ENCODE data around the gene FBXL15.

The FBXL15 gene

GRCh38 chr10:102434394-102435132 lies 13.9 kb downstream of the FBXL15 start:
- Histone ChIP-seq H3K4me3 (ENCODE audit: low read depth, low read length) (peak overlapping the region; percentile 49), H3K9ac (ENCODE audit: low read length) (no peak overlapping the region), H3K36me3 (ENCODE audit: control insufficient read depth, insufficient read depth, low read length) (no peaks in the 10 kb centered on the region), H3K27ac (ENCODE audit: low read depth, low read length) (no peak overlapping the region), H3K27me3 (ENCODE audit: control insufficient read depth, insufficient read depth, low read length) (peaks cover 50% of the 10 kb centered on the region), H3K4me1 (ENCODE audit: control insufficient read depth, insufficient read depth, low read length) (peaks cover 23% of the 10 kb centered on the region), H3K9me3 (ENCODE audit: control insufficient read depth, insufficient read depth, low read depth, low read length) (no peaks in the 10 kb centered on the region)

GRCh38 chr10:102435133-102435497 lies 14.5 kb downstream of the FBXL15 start:
- Histone ChIP-seq H3K27me3 (ENCODE audit: control insufficient read depth, insufficient read depth, low read length) (peaks cover 50% of the 10 kb centered on the region), H3K27ac (ENCODE audit: low read depth, low read length) (no peak overlapping the region), H3K4me1 (ENCODE audit: control insufficient read depth, insufficient read depth, low read length) (peaks cover 23% of the 10 kb centered on the region), H3K4me3 (ENCODE audit: low read depth, low read length) (peak overlapping the region; percentile 49), H3K9me3 (ENCODE audit: control insufficient read depth, insufficient read depth, low read depth, low read length) (no peaks in the 10 kb centered on the region), H3K36me3 (ENCODE audit: control insufficient read depth, insufficient read depth, low read length) (no peaks in the 10 kb centered on the region), H3K9ac (ENCODE audit: low read length) (peak overlapping the region; percentile 35)

GRCh38 chr10:102435529-102436233 lies 15.0 kb downstream of the FBXL15 start:
- no peak overlapping the region for H3K27ac ChIP-seq (ENCODE audit: low read depth, low read length)
- H3K4me3 ChIP-seq (ENCODE audit: low read depth, low read length): peak overlapping the region; percentile 49
- H3K9ac ChIP-seq (ENCODE audit: low read length): peak overlapping the region; percentile 35
- peaks cover 50% of the 10 kb centered on the region for H3K27me3 ChIP-seq (ENCODE audit: control insufficient read depth, insufficient read depth, low read length)
- H3K4me1 ChIP-seq (ENCODE audit: control insufficient read depth, insufficient read depth, low read length): peaks cover 23% of the 10 kb centered on the region
- no peaks in the 10 kb centered on the region for H3K9me3 ChIP-seq (ENCODE audit: control insufficient read depth, insufficient read depth, low read depth, low read length)
- no peaks in the 10 kb centered on the region for H3K36me3 ChIP-seq (ENCODE audit: control insufficient read depth, insufficient read depth, low read length)

- Histone ChIP-seq H3K4me1 (ENCODE audit: control insufficient read depth, insufficient read depth, low read length) (peaks cover 23% of the 10 kb centered on the region), H3K36me3 (ENCODE audit: control insufficient read depth, insufficient read depth, low read length) (no peaks in the 10 kb centered on the region), H3K27ac (ENCODE audit: low read depth, low read length) (no peak overlapping the region), H3K9me3 (ENCODE audit: control insufficient read depth, insufficient read depth, low read depth, low read length) (no peaks in the 10 kb centered on the region), H3K27me3 (ENCODE audit: control insufficient read depth, insufficient read depth, low read length) (peaks cover 50% of the 10 kb centered on the region), H3K4me3 (ENCODE audit: low read depth, low read length) (no peak overlapping the region), H3K9ac (ENCODE audit: low read length) (no peak overlapping the region)
Observed at GRCh38 chr10:102436312-102436711, 15.7 kb downstream of the FBXL15 start.

GRCh38 chr10:102437515-102437914 lies 16.9 kb downstream of the FBXL15 start:
- Histone ChIP-seq H3K9me3 (ENCODE audit: control insufficient read depth, insufficient read depth, low read depth, low read length) (no peaks in the 10 kb centered on the region), H3K4me3 (ENCODE audit: low read depth, low read length) (no peak overlapping the region), H3K27ac (ENCODE audit: low read depth, low read length) (no peak overlapping the region), H3K9ac (ENCODE audit: low read length) (no peak overlapping the region), H3K36me3 (ENCODE audit: control insufficient read depth, insufficient read depth, low read length) (no peaks in the 10 kb centered on the region), H3K4me1 (ENCODE audit: control insufficient read depth, insufficient read depth, low read length) (peaks cover 19% of the 10 kb centered on the region), H3K27me3 (ENCODE audit: control insufficient read depth, insufficient read depth, low read length) (peaks cover 53% of the 10 kb centered on the region)

- no peak overlapping the region for H3K4me3 ChIP-seq (ENCODE audit: low read depth, low read length)
- peaks cover 48% of the 10 kb centered on the region for H3K27me3 ChIP-seq (ENCODE audit: control insufficient read depth, insufficient read depth, low read length)
- no peak overlapping the region for H3K27ac ChIP-seq (ENCODE audit: low read depth, low read length)
- H3K4me1 ChIP-seq (ENCODE audit: control insufficient read depth, insufficient read depth, low read length): peaks cover 15% of the 10 kb centered on the region
- no peaks in the 10 kb centered on the region for H3K36me3 ChIP-seq (ENCODE audit: control insufficient read depth, insufficient read depth, low read length)
- no peak overlapping the region for H3K9ac ChIP-seq (ENCODE audit: low read length)
- no peaks in the 10 kb centered on the region for H3K9me3 ChIP-seq (ENCODE audit: control insufficient read depth, insufficient read depth, low read depth, low read length)
Observed at GRCh38 chr10:102438374-102438773, 17.7 kb downstream of the FBXL15 start.

- H3K4me3 ChIP-seq (ENCODE audit: low read depth, low read length): no peak overlapping the region
- peaks cover 2% of the 10 kb centered on the region; the same call in 1 of the 2 replicates for H3K27me3 ChIP-seq (ENCODE audit: control insufficient read depth, insufficient read depth, low read length)
- no peak overlapping the region for H3K9ac ChIP-seq (ENCODE audit: low read length)
- H3K4me1 ChIP-seq (ENCODE audit: control insufficient read depth, insufficient read depth, low read length): peaks cover 5% of the 10 kb centered on the region
- H3K36me3 ChIP-seq (ENCODE audit: control insufficient read depth, insufficient read depth, low read length): no peaks in the 10 kb centered on the region
- no peak overlapping the region for H3K27ac ChIP-seq (ENCODE audit: low read depth, low read length)
- H3K9me3 ChIP-seq (ENCODE audit: control insufficient read depth, insufficient read depth, low read depth, low read length): no peaks in the 10 kb centered on the region
Observed at GRCh38 chr10:102444851-102445250, 24.2 kb downstream of the FBXL15 start.

GRCh38 chr10:102449321-102450123 lies 28.9 kb downstream of the FBXL15 start:
- H3K4me3 ChIP-seq (ENCODE audit: low read depth, low read length): peak overlapping the region; percentile 93
- peak overlapping the region; percentile 71 for H3K27ac ChIP-seq (ENCODE audit: low read depth, low read length)
- peaks cover 5% of the 10 kb centered on the region for H3K36me3 ChIP-seq (ENCODE audit: control insufficient read depth, insufficient read depth, low read length)
- H3K9me3 ChIP-seq (ENCODE audit: control insufficient read depth, insufficient read depth, low read depth, low read length): no peaks in the 10 kb centered on the region
- H3K9ac ChIP-seq (ENCODE audit: low read length): peak overlapping the region; percentile 81
- H3K4me1 ChIP-seq (ENCODE audit: control insufficient read depth, insufficient read depth, low read length): peaks cover 32% of the 10 kb centered on the region
- peaks cover 6% of the 10 kb centered on the region; the same call in 1 of the 2 replicates for H3K27me3 ChIP-seq (ENCODE audit: control insufficient read depth, insufficient read depth, low read length)

GRCh38 chr10:102450124-102450373 lies 29.4 kb downstream of the FBXL15 start:
- Histone ChIP-seq H3K9ac (ENCODE audit: low read length) (peak overlapping the region; percentile 81), H3K36me3 (ENCODE audit: control insufficient read depth, insufficient read depth, low read length) (peaks cover 5% of the 10 kb centered on the region), H3K4me3 (ENCODE audit: low read depth, low read length) (peak overlapping the region; percentile 93), H3K4me1 (ENCODE audit: control insufficient read depth, insufficient read depth, low read length) (peaks cover 35% of the 10 kb centered on the region), H3K9me3 (ENCODE audit: control insufficient read depth, insufficient read depth, low read depth, low read length) (no peaks in the 10 kb centered on the region), H3K27ac (ENCODE audit: low read depth, low read length) (peak overlapping the region; percentile 71), H3K27me3 (ENCODE audit: control insufficient read depth, insufficient read depth, low read length) (peaks cover 6% of the 10 kb centered on the region; the same call in 1 of the 2 replicates)

- Histone ChIP-seq H3K9me3 (ENCODE audit: control insufficient read depth, insufficient read depth, low read depth, low read length) (no peaks in the 10 kb centered on the region), H3K9ac (ENCODE audit: low read length) (peak overlapping the region; percentile 81), H3K4me1 (ENCODE audit: control insufficient read depth, insufficient read depth, low read length) (peaks cover 40% of the 10 kb centered on the region), H3K36me3 (ENCODE audit: control insufficient read depth, insufficient read depth, low read length) (peaks cover 8% of the 10 kb centered on the region), H3K27me3 (ENCODE audit: control insufficient read depth, insufficient read depth, low read length) (peaks cover 6% of the 10 kb centered on the region; the same call in 1 of the 2 replicates), H3K27ac (ENCODE audit: low read depth, low read length) (peak overlapping the region; percentile 71), H3K4me3 (ENCODE audit: low read depth, low read length) (peak overlapping the region; percentile 93)
Observed at GRCh38 chr10:102450374-102451104, 29.9 kb downstream of the FBXL15 start.

Data from HUES6 (cell line).